HCT116 (cell line): Measurements from ENCODE around the gene PCBP3. TPM values are rescaled to one million over a fixed set of nuclear protein-coding genes. Genes with fewer than 3 reads are reported as not detected.

Experiments used
- ATAC-seq: fragments of 200-7000 bp; cut with Tn5 transposase; 2 replicates; pipeline ENCODE4 v1.9.1; 2020; ENCODE audit warnings: mild to moderate bottlenecking, moderate library complexity
- BruUV-seq: library from RNA; stranded (reverse); fragments of 400-500 nt; replicated peaks from 2 replicates; lab custom pipeline; 2021; lab: Mats Ljungman, UMichigan
- CTCF ChIA-PET: fragments of 300-600 bp; sonication (Branson Sonifier 250); formaldehyde crosslinking; loops from one replicate; lab custom pipeline; 2021; ENCODE audit warnings: antibody characterized with exemption; lab: Charles Lee
- POLR2A ChIA-PET: fragments of 300-600, 350-600 bp; sonication (Branson Sonifier 250); formaldehyde crosslinking; loops from one replicate; lab custom pipeline; 2021; ENCODE audit warnings: antibody characterized with exemption; lab: Charles Lee
- RAD21 ChIA-PET, 2 experiments: fragments of 300-600 bp; sonication (Branson Sonifier 250); formaldehyde crosslinking; loops; one replicate each; lab custom pipeline; 2023; ENCODE audit warnings: low total read pairs in 2 of 2; ENCODE audit not compliant: uncharacterized antibody in 2 of 2, unreplicated experiment in 2 of 2, low non-redundant PET in 1 of 2; lab: Charles Lee
- DNase-seq: peaks from one replicate; pipeline ENCODE4 v3.0.0-alpha.2; 2010; ENCODE audit warnings: low read depth, low spot score
- H2AFZ ChIP-seq: fragments of 200-600 bp; shearing (Covaris generic), sonication (generic); 2 replicates; pipeline ENCODE4 v1.6.1; 2017; ENCODE audit warnings: low read depth, mixed run types, mixed read lengths, antibody characterized with exemption, low read length; ENCODE audit not compliant: poor library complexity, severe bottlenecking
- H3K27ac ChIP-seq: 2 replicates; pipeline ENCODE4 v1.5.1; 2012; ENCODE audit warnings: low read depth, low read length
- H3K27me3 ChIP-seq: fragments of 200-600 bp; sonication (generic); 2 replicates; pipeline ENCODE4 v1.6.1; 2016; ENCODE audit warnings: mixed run types, low read length, mixed read lengths; ENCODE audit not compliant: insufficient read depth
- H3K36me3 ChIP-seq, 2 experiments: fragments of 200-500 bp in 1 of 2; fragments of 200-600 bp in 1 of 2; sonication (Bioruptor generic) in 1 of 2; sonication (generic) in 1 of 2; 2 replicates each; pipeline versions ENCODE4 v1.5.1 to v1.6.1; 2014 to 2016; ENCODE audit warnings: low read length in 2 of 2, inconsistent platforms in 1 of 2, mixed read lengths in 1 of 2, mixed run types in 1 of 2; ENCODE audit not compliant: insufficient read depth in 2 of 2, control insufficient read depth in 1 of 2
- H3K4me1 ChIP-seq, 2 experiments: fragments of 200-600 bp in 1 of 2; sonication (generic) in 1 of 2; 2 replicates each; pipeline versions ENCODE4 v1.5.1 to v1.6.1; 2012 to 2017; ENCODE audit warnings: low read length in 2 of 2, inconsistent platforms in 1 of 2, mild to moderate bottlenecking in 1 of 2, mixed read lengths in 1 of 2, mixed run types in 1 of 2, moderate library complexity in 1 of 2; ENCODE audit not compliant: insufficient read depth in 2 of 2, control insufficient read depth in 1 of 2
- H3K4me2 ChIP-seq: fragments of 200-600 bp; sonication (generic); 2 replicates; pipeline ENCODE4 v1.6.1; 2017; ENCODE audit warnings: mixed run types, low read length, mixed read lengths
- H3K4me3 ChIP-seq, 2 experiments: fragments of 200-600 bp in 1 of 2; sonication (generic) in 1 of 2; replicated peaks in 1 of 2; 2 replicates each; pipeline ENCODE4 v1.5.1; 2011 to 2016; ENCODE audit warnings: low read length in 2 of 2, control low read depth in 1 of 2, low read depth in 1 of 2, mild to moderate bottlenecking in 1 of 2, mixed read lengths in 1 of 2, mixed run types in 1 of 2
- H3K79me2 ChIP-seq: fragments of 200-600 bp; sonication (generic); 2 replicates; pipeline ENCODE4 v1.6.1; 2017; ENCODE audit warnings: mild to moderate bottlenecking, mixed run types, low read length, moderate library complexity, mixed read lengths; ENCODE audit not compliant: insufficient read depth
- H3K9ac ChIP-seq: fragments of 200-600 bp; sonication (generic); 2 replicates; pipeline ENCODE4 v1.6.1; 2016; ENCODE audit warnings: low read length, mixed read lengths
- H3K9me2 ChIP-seq: fragments of 200-600 bp; sonication (generic), shearing (Covaris generic); 2 replicates; pipeline ENCODE4 v1.6.1; 2017; ENCODE audit warnings: mixed run types, mild to moderate bottlenecking, moderate library complexity; ENCODE audit not compliant: insufficient read depth
- H3K9me3 ChIP-seq, 2 experiments: fragments of 200-500 bp in 1 of 2; fragments of 200-600 bp in 1 of 2; sonication (Bioruptor generic) in 1 of 2; sonication (generic) in 1 of 2; 2 replicates each; pipeline ENCODE4 v1.6.1; 2014 to 2017; ENCODE audit warnings: low read length in 2 of 2, mixed read lengths in 2 of 2, inconsistent platforms in 1 of 2, low read depth in 1 of 2, mild to moderate bottlenecking in 1 of 2, mixed run types in 1 of 2, moderate library complexity in 1 of 2; ENCODE audit not compliant: control insufficient read depth in 1 of 2, insufficient read depth in 1 of 2
- H4K20me1 ChIP-seq: fragments of 200-600 bp; sonication (generic), shearing (Covaris generic); 2 replicates; pipeline ENCODE4 v1.6.1; 2017; ENCODE audit warnings: mixed run types, mild to moderate bottlenecking, moderate library complexity; ENCODE audit not compliant: insufficient read depth
- CBX3 ChIP-seq: IDR thresholded peaks from 2 replicates; pipeline ENCODE4 v1.6.1; 2012; ENCODE audit warnings: low read depth
- EZH2 ChIP-seq: fragments of 200-600 bp; sonication (generic); IDR thresholded peaks from 2 replicates; pipeline ENCODE4 v1.6.1; 2017; ENCODE audit warnings: antibody characterized with exemption, mixed run types
- EZH2phosphoT487 ChIP-seq: fragments of 200-600 bp; IDR thresholded peaks from 2 replicates; pipeline ENCODE4 v1.6.1; 2018; ENCODE audit warnings: antibody characterized with exemption, borderline replicate concordance
- JUND ChIP-seq: IDR thresholded peaks from 2 replicates; pipeline ENCODE4 v1.6.1; 2012
- RAD21 ChIP-seq: IDR thresholded peaks from 2 replicates; pipeline ENCODE4 v1.6.1; 2012; ENCODE audit warnings: low read depth, mild to moderate bottlenecking
- SP1 ChIP-seq: IDR thresholded peaks from 2 replicates; pipeline ENCODE4 v1.6.1; 2012; ENCODE audit warnings: low read depth
- YY1 ChIP-seq: IDR thresholded peaks from 2 replicates; pipeline ENCODE4 v1.6.1; 2011; ENCODE audit warnings: low read length, low read depth, moderate library complexity, mild to moderate bottlenecking; ENCODE audit not compliant: insufficient replicate concordance; ENCODE audit errors: extremely low read depth
- intact Hi-C: fragments of 100-400 bp; cut with micrococcal nuclease; formaldehyde crosslinking; loops from 2 replicates; pipeline ENCODE4 v1.10.0; 2022
- total RNA-seq: library from RNA; stranded (reverse); gene quantifications from one replicate; pipeline ENCODE4 v1.2.1, GENCODE V29; 2021; ENCODE audit not compliant: unreplicated experiment
- TF ChIP-seq, protein P1 (sequence below): IDR thresholded peaks from 2 replicates; pipeline ENCODE4 v1.6.1; 2012
- TF ChIP-seq, protein P2 (sequence below), 3 experiments: fragments of 200-600 bp in 1 of 3; sonication (generic) in 1 of 3; IDR thresholded peaks in 2 of 3; conservative IDR thresholded peaks in 1 of 3; 2 replicates each; pipeline ENCODE4 v1.5.1; 2012 to 2017; ENCODE audit warnings: low read depth in 2 of 3, low read length in 2 of 3, antibody characterized with exemption in 1 of 3, borderline replicate concordance in 1 of 3, control low read depth in 1 of 3, mild to moderate bottlenecking in 1 of 3, mixed read lengths in 1 of 3, mixed run types in 1 of 3, moderate library complexity in 1 of 3; ENCODE audit not compliant: insufficient read depth in 1 of 3
- TF ChIP-seq, protein P3 (sequence below): IDR thresholded peaks from 2 replicates; pipeline ENCODE4 v1.6.1; 2011; ENCODE audit warnings: mild to moderate bottlenecking, low read length, moderate library complexity; ENCODE audit not compliant: insufficient replicate concordance; ENCODE audit errors: extremely low read depth

Gene PCBP3
- total RNA-seq, 1 experiment from 2014 or later = 3.1 TPM

DNA sequence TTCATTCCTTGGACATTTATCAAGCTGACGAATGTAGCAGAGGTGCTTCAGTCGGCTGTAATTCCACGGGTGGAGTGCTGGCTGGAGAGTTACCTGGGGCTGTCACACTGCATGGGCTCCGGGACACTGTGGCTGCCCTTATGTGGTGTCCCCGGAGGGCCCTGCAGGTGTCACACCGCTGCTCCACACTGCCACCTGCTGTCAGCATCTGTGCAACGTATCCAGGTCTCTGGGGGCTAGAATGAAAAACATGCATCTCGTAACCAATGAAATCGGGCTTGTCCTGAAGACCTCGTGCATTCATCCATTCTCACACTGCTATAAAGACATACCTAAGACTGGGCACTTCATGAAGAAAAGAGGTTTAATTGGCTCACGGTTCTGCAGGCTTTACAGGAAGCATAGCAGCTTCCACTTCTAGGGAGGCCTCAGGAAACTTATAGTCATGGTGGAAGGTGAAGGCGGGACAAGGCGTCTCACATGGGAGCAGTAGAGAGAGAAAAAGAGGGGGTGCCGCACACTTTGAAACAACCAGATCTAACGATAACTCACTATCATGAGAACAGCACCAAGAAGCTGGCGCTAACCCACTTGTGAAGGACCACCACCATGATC lies 46.7 kb upstream of the PCBP3 start:
- no peaks in the 10 kb centered on the region for H3K79me2 ChIP-seq
- CTCF ChIA-PET = interaction anchor here (0.8 to 3.1 kb wide), 2 partner anchors 12 to 41 kb away, joined by 3 to 28 read pairs; no protein-coding TSS in a partner anchor
- H3K9me2 ChIP-seq = no peaks in the 10 kb centered on the region
- no peak overlapping the region for H3K27ac ChIP-seq
- no peak overlapping the region for H3K4me2 ChIP-seq
- peak; percentile 98 for ATAC-seq
- no peaks in the 10 kb centered on the region for H3K9me3 ChIP-seq
- TF ChIP-seq, protein P1, sequence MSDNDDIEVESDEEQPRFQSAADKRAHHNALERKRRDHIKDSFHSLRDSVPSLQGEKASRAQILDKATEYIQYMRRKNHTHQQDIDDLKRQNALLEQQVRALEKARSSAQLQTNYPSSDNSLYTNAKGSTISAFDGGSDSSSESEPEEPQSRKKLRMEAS = no peak
- TF ChIP-seq, protein P2, sequence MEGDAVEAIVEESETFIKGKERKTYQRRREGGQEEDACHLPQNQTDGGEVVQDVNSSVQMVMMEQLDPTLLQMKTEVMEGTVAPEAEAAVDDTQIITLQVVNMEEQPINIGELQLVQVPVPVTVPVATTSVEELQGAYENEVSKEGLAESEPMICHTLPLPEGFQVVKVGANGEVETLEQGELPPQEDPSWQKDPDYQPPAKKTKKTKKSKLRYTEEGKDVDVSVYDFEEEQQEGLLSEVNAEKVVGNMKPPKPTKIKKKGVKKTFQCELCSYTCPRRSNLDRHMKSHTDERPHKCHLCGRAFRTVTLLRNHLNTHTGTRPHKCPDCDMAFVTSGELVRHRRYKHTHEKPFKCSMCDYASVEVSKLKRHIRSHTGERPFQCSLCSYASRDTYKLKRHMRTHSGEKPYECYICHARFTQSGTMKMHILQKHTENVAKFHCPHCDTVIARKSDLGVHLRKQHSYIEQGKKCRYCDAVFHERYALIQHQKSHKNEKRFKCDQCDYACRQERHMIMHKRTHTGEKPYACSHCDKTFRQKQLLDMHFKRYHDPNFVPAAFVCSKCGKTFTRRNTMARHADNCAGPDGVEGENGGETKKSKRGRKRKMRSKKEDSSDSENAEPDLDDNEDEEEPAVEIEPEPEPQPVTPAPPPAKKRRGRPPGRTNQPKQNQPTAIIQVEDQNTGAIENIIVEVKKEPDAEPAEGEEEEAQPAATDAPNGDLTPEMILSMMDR (IDR thresholded peaks at IDR 0.05 in 2 of 3, conservative IDR thresholded peaks at IDR 0.05 in 1 of 3; ENCODE audit: borderline replicate concordance in 1 of 3, insufficient read depth in 1 of 3, low read depth in 2 of 3, low read length in 2 of 3) = peak; percentile 85 to 93 (median 89)
- TF ChIP-seq CBX3 = no peak
- no peak for TF ChIP-seq YY1
- TF ChIP-seq, protein P3, sequence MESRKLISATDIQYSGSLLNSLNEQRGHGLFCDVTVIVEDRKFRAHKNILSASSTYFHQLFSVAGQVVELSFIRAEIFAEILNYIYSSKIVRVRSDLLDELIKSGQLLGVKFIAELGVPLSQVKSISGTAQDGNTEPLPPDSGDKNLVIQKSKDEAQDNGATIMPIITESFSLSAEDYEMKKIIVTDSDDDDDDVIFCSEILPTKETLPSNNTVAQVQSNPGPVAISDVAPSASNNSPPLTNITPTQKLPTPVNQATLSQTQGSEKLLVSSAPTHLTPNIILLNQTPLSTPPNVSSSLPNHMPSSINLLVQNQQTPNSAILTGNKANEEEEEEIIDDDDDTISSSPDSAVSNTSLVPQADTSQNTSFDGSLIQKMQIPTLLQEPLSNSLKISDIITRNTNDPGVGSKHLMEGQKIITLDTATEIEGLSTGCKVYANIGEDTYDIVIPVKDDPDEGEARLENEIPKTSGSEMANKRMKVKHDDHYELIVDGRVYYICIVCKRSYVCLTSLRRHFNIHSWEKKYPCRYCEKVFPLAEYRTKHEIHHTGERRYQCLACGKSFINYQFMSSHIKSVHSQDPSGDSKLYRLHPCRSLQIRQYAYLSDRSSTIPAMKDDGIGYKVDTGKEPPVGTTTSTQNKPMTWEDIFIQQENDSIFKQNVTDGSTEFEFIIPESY = no peak
- TF ChIP-seq RAD21 = peak; percentile 68
- TF ChIP-seq EZH2 = no peak
- no peak for TF ChIP-seq JUND
- no peak for TF ChIP-seq SP1
- no peak for TF ChIP-seq EZH2phosphoT487
- RAD21 ChIA-PET = interaction anchor here (1.0 to 1.7 kb wide), 2 partner anchors 41 kb away, joined by 4 read pairs; no protein-coding TSS in a partner anchor
- H3K4me1 ChIP-seq = peaks cover 0 to 10% of the 10 kb centered on the region in 2 experiments; a peak in 2 of 4 replicates
- no peak overlapping the region for H3K4me3 ChIP-seq
- no peak overlapping the region for H3K9ac ChIP-seq
- no peaks in the 10 kb centered on the region for H3K27me3 ChIP-seq
- POLR2A ChIA-PET = no interaction called here
- H3K36me3 ChIP-seq = no peaks in the 10 kb centered on the region
- no peaks in the 10 kb centered on the region for H4K20me1 ChIP-seq
- H2AFZ ChIP-seq = peak overlapping the region; percentile 69
- intact Hi-C loops = loop anchor here (1.0 to 5.0 kb wide), 3 partner anchors 42 to 456 kb away; no protein-coding TSS in a partner anchor
- BruUV-seq = no TSS peak
- DNase-seq = peak; percentile 48
